ENCODE results near the gene FHOD3. TPM values are rescaled to one million over a fixed set of nuclear protein-coding genes. Genes with fewer than 3 reads are reported as not detected.

The FHOD3 gene
- total and polyA plus RNA-seq, 2 of the 4 experiments (the other 2 are of a cell fraction), result 14.6 to 16.0 TPM

DNA sequence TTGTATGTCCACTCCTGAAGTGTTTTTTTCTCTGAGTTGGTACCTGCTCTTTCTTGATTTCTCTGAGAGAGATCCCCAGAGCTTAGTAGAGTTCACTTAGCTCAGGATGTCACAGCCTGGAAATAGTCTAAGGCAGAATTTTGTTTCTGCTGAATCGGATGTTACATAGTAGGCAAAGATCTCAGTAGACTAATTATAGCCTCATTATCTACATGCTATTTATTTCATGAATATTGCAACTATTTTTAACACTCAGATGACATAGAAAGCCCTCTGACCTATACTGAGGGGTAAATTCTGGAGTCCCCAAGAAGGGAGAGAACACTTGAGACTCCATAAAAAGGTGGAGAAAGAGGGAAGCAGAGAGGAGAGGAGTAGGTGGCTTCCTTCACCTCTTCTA lies 160.2 kb downstream of the FHOD3 start:
- Histone ChIP-seq H3K18ac (ENCODE audit: low read depth, low read length) (no peak overlapping the region), H3K4me2 (ENCODE audit: low read depth, low read length) (no peak overlapping the region), H2AK9ac (replicated peaks; ENCODE audit: low read depth, low read length, poor library complexity) (no peak overlapping the region), H3K36me3 (ENCODE audit: control insufficient read depth, insufficient read depth, low read length) (no peaks in the 10 kb centered on the region), H3K4me3 (ENCODE audit: insufficient read depth, low read depth, low read length) (no peak overlapping the region), H3K79me1 (ENCODE audit: low read depth in 1 of 2, low read length in 2 of 2) (0 out of 4 replicates have a peak, but pooled peaks cover 0 to 8% of the 10 kb centered on the region in 2 experiments), H3K9me3 (ENCODE audit: control insufficient read depth, insufficient read depth, low read length) (no peaks in the 10 kb centered on the region), H2AK5ac (ENCODE audit: low read depth, low read length) (no peak overlapping the region), H2AFZ (replicated peaks; ENCODE audit: low read length, poor library complexity) (no peak overlapping the region), H4K20me1 (ENCODE audit: insufficient read depth, low read length) (no peaks in the 10 kb centered on the region), H3K56ac (ENCODE audit: extremely low read depth, insufficient read depth, low read length) (no peak overlapping the region), H4K5ac (ENCODE audit: low read depth, low read length) (no peak overlapping the region), H4K8ac (ENCODE audit: low read depth in 2 of 2, low read length in 2 of 2) (no peak overlapping the region), H3K14ac (replicated peaks; ENCODE audit: low read depth, low read length) (no peak overlapping the region), H3K9me1 (ENCODE audit: insufficient read depth, low read length) (peaks cover 15% of the 10 kb centered on the region; the same call in 1 of the 2 replicates), H2BK15ac (ENCODE audit: low read depth, low read length) (no peak overlapping the region), H2BK5ac (ENCODE audit: low read depth, low read length, poor library complexity, severe bottlenecking) (no peak overlapping the region), H3K27ac (ENCODE audit: insufficient read depth, low read length) (no peak overlapping the region), H2BK120ac (ENCODE audit: low read depth, low read length) (no peak overlapping the region), H3K9ac (ENCODE audit: low read depth, low read length) (no peak overlapping the region), H2BK20ac (ENCODE audit: low read depth, low read length) (no peak overlapping the region), H3K4ac (ENCODE audit: low read depth, low read length) (no peak overlapping the region), H3K23ac (ENCODE audit: low read depth, low read length) (no peak overlapping the region), H3K4me1 (ENCODE audit: control insufficient read depth, insufficient read depth, low read length) (peaks cover 4% of the 10 kb centered on the region; the same call in 1 of the 2 replicates), H4K91ac (ENCODE audit: insufficient read depth, low read depth, low read length) (no peak overlapping the region), H3K27me3 (ENCODE audit: control insufficient read depth, insufficient read depth, low read length) (no peaks in the 10 kb centered on the region; the same call in none of the 2 replicates)
- DNase-seq (no peak), ATAC-seq (ENCODE audit: low read depth) (no peak)
- in situ Hi-C loops (cut with MboI; ENCODE audit: low sequenced_read_pairs) (no loop called here), intact Hi-C loops (cut with micrococcal nuclease) (no loop called here), dilution Hi-C loops (cut with HindIII; ENCODE audit: low sequenced_read_pairs, unreplicated experiment) (no loop called here)
- POLR2A ChIA-PET (ENCODE audit: unreplicated experiment), result no interaction called here
- CTCF ChIA-PET, result no interaction called here
- no TSS peak for BruUV-seq (replicated peaks)
- no peak for TF ChIP-seq MXI1 (IDR thresholded peaks at IDR 0.05; ENCODE audit: borderline replicate concordance, low read depth, low read length)
- TF ChIP-seq, protein P1, sequence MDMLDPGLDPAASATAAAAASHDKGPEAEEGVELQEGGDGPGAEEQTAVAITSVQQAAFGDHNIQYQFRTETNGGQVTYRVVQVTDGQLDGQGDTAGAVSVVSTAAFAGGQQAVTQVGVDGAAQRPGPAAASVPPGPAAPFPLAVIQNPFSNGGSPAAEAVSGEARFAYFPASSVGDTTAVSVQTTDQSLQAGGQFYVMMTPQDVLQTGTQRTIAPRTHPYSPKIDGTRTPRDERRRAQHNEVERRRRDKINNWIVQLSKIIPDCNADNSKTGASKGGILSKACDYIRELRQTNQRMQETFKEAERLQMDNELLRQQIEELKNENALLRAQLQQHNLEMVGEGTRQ (IDR thresholded peaks at IDR 0.05; ENCODE audit: low read depth, low read length), result no peak
- TF ChIP-seq, protein P2, sequence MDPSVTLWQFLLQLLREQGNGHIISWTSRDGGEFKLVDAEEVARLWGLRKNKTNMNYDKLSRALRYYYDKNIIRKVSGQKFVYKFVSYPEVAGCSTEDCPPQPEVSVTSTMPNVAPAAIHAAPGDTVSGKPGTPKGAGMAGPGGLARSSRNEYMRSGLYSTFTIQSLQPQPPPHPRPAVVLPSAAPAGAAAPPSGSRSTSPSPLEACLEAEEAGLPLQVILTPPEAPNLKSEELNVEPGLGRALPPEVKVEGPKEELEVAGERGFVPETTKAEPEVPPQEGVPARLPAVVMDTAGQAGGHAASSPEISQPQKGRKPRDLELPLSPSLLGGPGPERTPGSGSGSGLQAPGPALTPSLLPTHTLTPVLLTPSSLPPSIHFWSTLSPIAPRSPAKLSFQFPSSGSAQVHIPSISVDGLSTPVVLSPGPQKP (IDR thresholded peaks at IDR 0.05; ENCODE audit: borderline replicate concordance, low read depth, low read length), result no peak
- WGBS, 2 experiments (ENCODE audit: extremely low coverage in 2 of 2, insufficient read length in 1 of 2), result no CpG with 5 or more reads among the region's 1 CpG

Data from IMR-90 (cell line).